DND-41 (cell line): ENCODE measurements around the gene UVRAG.
"Not testable (repeated sequence)": the region's sequence is repeated elsewhere in the genome, so short reads cannot be mapped to it uniquely, and the experiment has no call there.

Experiments used
- EZH2 ChIP-seq: IDR thresholded peaks from 3 replicates; pipeline ENCODE4 v1.6.1; 2012; ENCODE audit warnings: borderline replicate concordance, low read depth, mild to moderate bottlenecking, moderate library complexity, low read length, inconsistent platforms; ENCODE audit not compliant: severe bottlenecking
- TF ChIP-seq, protein P1 (sequence below): IDR thresholded peaks from 2 replicates; pipeline ENCODE4 v1.5.1; 2012; ENCODE audit warnings: borderline replicate concordance, low read length, moderate library complexity, mild to moderate bottlenecking; ENCODE audit not compliant: poor library complexity, severe bottlenecking; ENCODE audit errors: extremely low read depth

DNA sequence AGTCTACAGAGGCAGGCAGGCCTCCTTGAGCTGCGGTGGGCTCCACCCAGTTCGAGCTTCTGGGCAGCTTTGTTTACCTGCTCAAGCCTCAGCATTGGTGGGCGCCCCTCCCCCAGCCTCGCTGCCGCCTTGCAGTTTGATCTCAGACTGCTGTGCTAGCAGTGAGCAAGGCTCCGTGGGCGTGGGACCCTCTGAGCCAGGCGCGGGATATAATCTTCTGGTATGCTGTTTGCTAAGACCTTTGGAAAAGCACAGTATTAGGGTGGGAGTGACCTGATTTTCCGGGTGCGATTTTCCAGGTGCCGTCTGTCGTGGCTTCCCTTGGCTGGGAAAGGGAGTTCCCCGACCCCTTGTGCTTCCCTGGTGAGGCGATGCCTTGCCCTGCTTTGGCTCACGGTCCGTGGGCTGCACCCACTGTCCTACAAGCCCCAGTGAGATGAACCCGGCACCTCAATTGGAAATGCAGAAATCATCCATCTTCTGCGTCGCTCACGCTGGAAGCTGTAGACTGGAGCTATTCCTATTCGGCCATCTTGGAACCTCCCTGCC is 164.5 kb downstream of the UVRAG start:
- TF ChIP-seq EZH2: not testable (repeated sequence)
- TF ChIP-seq, protein P1, sequence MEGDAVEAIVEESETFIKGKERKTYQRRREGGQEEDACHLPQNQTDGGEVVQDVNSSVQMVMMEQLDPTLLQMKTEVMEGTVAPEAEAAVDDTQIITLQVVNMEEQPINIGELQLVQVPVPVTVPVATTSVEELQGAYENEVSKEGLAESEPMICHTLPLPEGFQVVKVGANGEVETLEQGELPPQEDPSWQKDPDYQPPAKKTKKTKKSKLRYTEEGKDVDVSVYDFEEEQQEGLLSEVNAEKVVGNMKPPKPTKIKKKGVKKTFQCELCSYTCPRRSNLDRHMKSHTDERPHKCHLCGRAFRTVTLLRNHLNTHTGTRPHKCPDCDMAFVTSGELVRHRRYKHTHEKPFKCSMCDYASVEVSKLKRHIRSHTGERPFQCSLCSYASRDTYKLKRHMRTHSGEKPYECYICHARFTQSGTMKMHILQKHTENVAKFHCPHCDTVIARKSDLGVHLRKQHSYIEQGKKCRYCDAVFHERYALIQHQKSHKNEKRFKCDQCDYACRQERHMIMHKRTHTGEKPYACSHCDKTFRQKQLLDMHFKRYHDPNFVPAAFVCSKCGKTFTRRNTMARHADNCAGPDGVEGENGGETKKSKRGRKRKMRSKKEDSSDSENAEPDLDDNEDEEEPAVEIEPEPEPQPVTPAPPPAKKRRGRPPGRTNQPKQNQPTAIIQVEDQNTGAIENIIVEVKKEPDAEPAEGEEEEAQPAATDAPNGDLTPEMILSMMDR: not testable (repeated sequence)
